LNCaP clone FGC (cell line): ENCODE results near the gene TMEM62.

Experiments
- DNase-seq: peaks from one replicate; pipeline ENCODE4 v3.0.0-alpha.2; 2011; ENCODE audit warnings: low read depth
- H3K4me3 ChIP-seq: 2 replicates; pipeline ENCODE4 v1.5.1; 2011; ENCODE audit warnings: mild to moderate bottlenecking, low read depth, low read length, control low read depth
- CTCF ChIP-seq: IDR thresholded peaks from 2 replicates; pipeline ENCODE4 v1.5.1; 2012; ENCODE audit warnings: mild to moderate bottlenecking; ENCODE audit not compliant: control insufficient read depth, insufficient read depth; ENCODE audit errors: extremely low read depth

The TMEM62 gene

GRCh38 chr15:43104426-43104825 is 29.0 kb upstream of the TMEM62 start:
- DNase-seq: no peak
- H3K4me3 ChIP-seq: peak overlapping the region; percentile 95
- TF ChIP-seq CTCF: no peak

- no peak for DNase-seq
- no peak for TF ChIP-seq CTCF
- H3K4me3 ChIP-seq: peak overlapping the region; percentile 95
Measured at GRCh38 chr15:43105077-43105736, 28.2 kb upstream of the TMEM62 start.

- peak; percentile 71 for DNase-seq
- no peak for TF ChIP-seq CTCF
- peak within 1 kb of the TSS; percentile 95 for H3K4me3 ChIP-seq
Measured at GRCh38 chr15:43105778-43106485, 27.5 kb upstream of the TMEM62 start, which contains the start of gene UBR1. Gene UBR1, minus strand, starts transcription at chr15:43106038. Its CDS starts 16 bp downstream, at chr15:43106022.

- H3K4me3 ChIP-seq: peak overlapping the region; percentile 95
- no peak for TF ChIP-seq CTCF
- DNase-seq: no peak
Measured at GRCh38 chr15:43106486-43106829, 26.9 kb upstream of the TMEM62 start.

- DNase-seq: no peak
- no peak for TF ChIP-seq CTCF
- no peak overlapping the region for H3K4me3 ChIP-seq
Measured at GRCh38 chr15:43107751-43108150, 25.6 kb upstream of the TMEM62 start.

GRCh38 chr15:43111354-43111753 is 22.0 kb upstream of the TMEM62 start:
- DNase-seq: no peak
- TF ChIP-seq CTCF: no peak

More at GRCh38 chr15:43111354-43111753, 22.0 kb upstream of the TMEM62 start:
- no peak overlapping the region for H3K4me3 ChIP-seq
